Cardiac muscle cell (in vitro differentiated cells and primary cell): ENCODE data around the gene NANS. TPM values are rescaled to one million over a fixed set of nuclear protein-coding genes. Genes with fewer than 3 reads are reported as not detected.

Experiments
- DNase-seq, 2 donors: peaks; one replicate each; pipeline versions ENCODE4 v3.0.0 to v3.0.0-alpha.2; 2010 to 2017; ENCODE audit warnings: low read depth in 1 of 2, low spot score in 1 of 2
- H3K27ac ChIP-seq: fragments of 200-600 bp; sonication (generic); 2 replicates; pipeline ENCODE4 v1.5.1; 2016
- H3K27me3 ChIP-seq: fragments of 200-600 bp; sonication (generic); 2 replicates; pipeline ENCODE4 v1.6.0; 2016; ENCODE audit warnings: control low read depth
- H3K36me3 ChIP-seq: fragments of 200-600 bp; sonication (generic); 2 replicates; pipeline ENCODE4 v1.5.1; 2016; ENCODE audit warnings: control low read depth
- H3K4me1 ChIP-seq: fragments of 200-600 bp; sonication (generic); 2 replicates; pipeline ENCODE4 v1.8.1; 2017; ENCODE audit warnings: low read depth, mild to moderate bottlenecking, mixed run types
- H3K4me3 ChIP-seq: fragments of 200-600 bp; sonication (generic); 2 replicates; pipeline ENCODE4 v1.5.1; 2016; ENCODE audit warnings: mild to moderate bottlenecking
- H3K9me3 ChIP-seq: fragments of 200-600 bp; sonication (generic); 2 replicates; pipeline ENCODE4 v1.5.1; 2017; ENCODE audit warnings: low read depth, mild to moderate bottlenecking, control low read depth
- polyA plus RNA-seq: library from polyadenylated mRNA; unstranded; fragments of >200 nt; fragmentation: Nextera tagmentation; extraction: Ambion mirVana; gene quantifications from 2 replicates; pipeline ENCODE4 v1.2.1, GENCODE V29; 2016
- total RNA-seq: library from RNA; depleted of rRNA; stranded (reverse); fragments of >200 nt; gene quantifications from 2 replicates; pipeline ENCODE4 v1.2.3, GENCODE V29; 2016
- TF ChIP-seq, protein P1 (sequence below): IDR thresholded peaks from 2 replicates; pipeline ENCODE4 v1.5.1; 2012; ENCODE audit warnings: low read depth, mild to moderate bottlenecking, low read length

Gene NANS
- total and polyA plus RNA-seq, 2 experiments from 2014 or later = 49.4 to 95.4 TPM

DNA sequence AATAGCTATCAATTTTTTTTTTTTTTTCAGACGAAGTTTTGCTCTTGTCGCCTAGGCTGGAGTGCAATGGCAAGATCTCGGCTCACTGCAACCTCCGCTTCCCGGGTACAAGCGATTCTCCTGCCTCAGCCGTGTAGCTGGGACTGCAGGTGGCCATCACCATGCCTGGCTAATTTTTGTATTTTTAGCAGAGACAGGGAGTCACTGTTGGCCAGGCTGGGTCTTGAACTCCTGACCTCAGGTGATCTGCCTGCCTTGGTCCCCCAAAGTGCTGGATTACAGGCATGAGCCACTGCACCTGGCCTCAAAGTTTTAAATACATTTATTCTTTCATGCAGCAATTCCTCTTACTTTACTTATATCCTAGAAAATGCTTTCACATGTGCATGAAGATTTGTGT, 44.9 kb downstream of the NANS start:
- Histone ChIP-seq H3K4me3 (no peak overlapping the region), H3K36me3 (no peaks in the 10 kb centered on the region), H3K27ac (no peak overlapping the region), H3K9me3 (no peaks in the 10 kb centered on the region), H3K27me3 (no peaks in the 10 kb centered on the region), H3K4me1 (no peaks in the 10 kb centered on the region)
- DNase-seq = no peak
- TF ChIP-seq, protein P1, sequence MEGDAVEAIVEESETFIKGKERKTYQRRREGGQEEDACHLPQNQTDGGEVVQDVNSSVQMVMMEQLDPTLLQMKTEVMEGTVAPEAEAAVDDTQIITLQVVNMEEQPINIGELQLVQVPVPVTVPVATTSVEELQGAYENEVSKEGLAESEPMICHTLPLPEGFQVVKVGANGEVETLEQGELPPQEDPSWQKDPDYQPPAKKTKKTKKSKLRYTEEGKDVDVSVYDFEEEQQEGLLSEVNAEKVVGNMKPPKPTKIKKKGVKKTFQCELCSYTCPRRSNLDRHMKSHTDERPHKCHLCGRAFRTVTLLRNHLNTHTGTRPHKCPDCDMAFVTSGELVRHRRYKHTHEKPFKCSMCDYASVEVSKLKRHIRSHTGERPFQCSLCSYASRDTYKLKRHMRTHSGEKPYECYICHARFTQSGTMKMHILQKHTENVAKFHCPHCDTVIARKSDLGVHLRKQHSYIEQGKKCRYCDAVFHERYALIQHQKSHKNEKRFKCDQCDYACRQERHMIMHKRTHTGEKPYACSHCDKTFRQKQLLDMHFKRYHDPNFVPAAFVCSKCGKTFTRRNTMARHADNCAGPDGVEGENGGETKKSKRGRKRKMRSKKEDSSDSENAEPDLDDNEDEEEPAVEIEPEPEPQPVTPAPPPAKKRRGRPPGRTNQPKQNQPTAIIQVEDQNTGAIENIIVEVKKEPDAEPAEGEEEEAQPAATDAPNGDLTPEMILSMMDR = no peak

DNA sequence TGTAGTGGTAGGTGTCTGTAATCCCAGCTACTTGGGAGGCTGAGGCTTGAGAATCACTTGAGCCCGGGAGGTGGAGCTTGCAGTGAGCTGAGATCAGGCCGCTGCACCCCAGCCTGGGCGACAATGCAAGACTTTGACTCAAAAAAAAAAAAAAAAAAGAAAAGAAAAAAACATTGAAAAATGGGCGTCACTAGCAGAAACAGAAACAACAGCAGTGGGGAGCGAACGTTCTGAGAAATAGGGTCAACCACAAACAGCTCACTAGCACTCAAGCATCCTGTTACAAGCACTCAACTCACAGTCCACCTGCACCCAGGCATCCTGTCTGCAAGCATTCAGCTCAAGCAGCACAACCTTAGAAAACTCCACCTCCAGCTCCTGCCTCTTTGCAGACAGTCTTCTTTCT, 45.3 kb downstream of the NANS start:
- H3K9me3 ChIP-seq = no peaks in the 10 kb centered on the region
- DNase-seq = no peak
- no peaks in the 10 kb centered on the region for H3K4me1 ChIP-seq
- H3K36me3 ChIP-seq = no peaks in the 10 kb centered on the region
- H3K4me3 ChIP-seq = no peak overlapping the region
- TF ChIP-seq, protein P1 = no peak
- H3K27me3 ChIP-seq = no peaks in the 10 kb centered on the region
- H3K27ac ChIP-seq = no peak overlapping the region

DNA sequence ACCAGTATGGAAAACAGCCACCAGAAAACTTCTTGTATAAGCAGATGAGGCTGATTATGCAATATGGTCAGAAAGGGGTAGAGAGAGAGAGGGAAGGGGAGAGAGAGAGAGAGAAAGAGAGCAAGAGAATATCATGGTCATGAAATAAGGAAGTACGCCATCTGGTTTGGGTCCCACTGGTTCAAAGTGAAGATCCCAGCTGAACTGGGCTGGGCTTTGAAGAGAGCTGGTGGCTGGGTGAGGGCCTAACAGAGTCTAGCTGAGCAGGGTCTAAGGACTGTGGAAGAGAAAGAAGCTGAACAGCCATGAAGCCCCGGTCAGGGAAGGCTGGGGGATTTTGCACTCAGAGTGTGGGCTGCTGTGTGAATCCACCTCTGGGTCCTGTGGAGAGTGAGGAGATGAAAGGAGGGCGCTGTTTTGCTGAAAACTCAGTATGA, 47.9 kb downstream of the NANS start:
- Histone ChIP-seq H3K27me3 (no peaks in the 10 kb centered on the region), H3K36me3 (no peaks in the 10 kb centered on the region), H3K27ac (no peak overlapping the region), H3K4me1 (no peaks in the 10 kb centered on the region), H3K4me3 (no peak overlapping the region), H3K9me3 (no peaks in the 10 kb centered on the region)
- no peak for DNase-seq
- TF ChIP-seq, protein P1 = no peak

DNA sequence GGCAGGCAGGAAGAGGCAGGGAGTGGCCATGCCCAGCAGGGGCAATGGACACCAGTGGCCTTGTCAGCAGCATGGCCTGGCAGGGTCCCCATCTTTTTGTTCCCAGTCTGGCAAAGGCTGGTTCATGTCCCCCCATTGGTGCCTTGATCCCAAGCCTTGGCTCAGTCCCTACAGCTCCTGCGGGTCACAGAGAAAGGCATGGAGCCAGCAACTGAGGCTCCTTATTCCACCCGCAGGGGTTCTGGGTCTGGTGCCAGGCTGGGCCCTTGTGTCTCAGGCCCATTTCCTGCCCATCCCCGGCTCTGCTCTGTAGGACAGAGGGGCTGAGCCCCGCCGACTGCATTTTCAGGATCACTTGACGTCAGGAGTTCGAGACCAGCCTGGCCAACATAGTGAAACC, 48.5 kb downstream of the NANS start:
- H3K36me3 ChIP-seq = no peaks in the 10 kb centered on the region
- H3K27ac ChIP-seq = no peak overlapping the region
- TF ChIP-seq, protein P1 = no peak

DNA sequence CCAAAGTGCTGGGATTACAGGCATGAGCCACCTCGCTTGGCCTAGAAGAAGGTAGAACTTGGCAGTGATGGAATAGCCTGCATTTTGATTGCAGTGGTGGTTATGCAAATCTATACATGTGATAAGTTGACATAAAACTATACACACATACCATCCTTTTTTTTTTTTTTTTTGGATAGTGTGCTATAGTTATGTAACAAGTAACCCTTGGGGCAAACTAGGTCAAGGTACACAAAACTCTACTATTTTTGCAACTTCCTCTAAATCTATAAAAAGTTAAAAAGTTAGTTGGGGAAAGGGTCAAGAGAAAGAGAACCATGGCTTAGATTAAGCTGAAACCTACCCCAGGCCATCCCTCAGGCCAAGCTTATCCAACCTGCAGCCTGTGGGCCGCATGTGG, 51.4 kb downstream of the NANS start:
- TF ChIP-seq, protein P1 = no peak
- Histone ChIP-seq H3K4me3 (no peak overlapping the region), H3K36me3 (no peaks in the 10 kb centered on the region), H3K27me3 (no peaks in the 10 kb centered on the region), H3K27ac (no peak overlapping the region), H3K4me1 (no peaks in the 10 kb centered on the region), H3K9me3 (no peaks in the 10 kb centered on the region)
- no peak for DNase-seq

More for the DNA sequence above, 48.5 kb downstream of the NANS start:
- no peak for DNase-seq
- Histone ChIP-seq H3K4me3 (no peak overlapping the region), H3K9me3 (no peaks in the 10 kb centered on the region), H3K27me3 (no peaks in the 10 kb centered on the region), H3K4me1 (no peaks in the 10 kb centered on the region)
